ENCODE measurements around the gene PA2G4. TPM values are rescaled to one million over a fixed set of nuclear protein-coding genes. Genes with fewer than 3 reads are reported as not detected.
"Not testable (repeated sequence)": the region's sequence is repeated elsewhere in the genome, so short reads cannot be mapped to it uniquely, and the experiment has no call there.

PA2G4 gene
- total RNA-seq, 1 experiment from 2014 or later: 247 TPM

DNA sequence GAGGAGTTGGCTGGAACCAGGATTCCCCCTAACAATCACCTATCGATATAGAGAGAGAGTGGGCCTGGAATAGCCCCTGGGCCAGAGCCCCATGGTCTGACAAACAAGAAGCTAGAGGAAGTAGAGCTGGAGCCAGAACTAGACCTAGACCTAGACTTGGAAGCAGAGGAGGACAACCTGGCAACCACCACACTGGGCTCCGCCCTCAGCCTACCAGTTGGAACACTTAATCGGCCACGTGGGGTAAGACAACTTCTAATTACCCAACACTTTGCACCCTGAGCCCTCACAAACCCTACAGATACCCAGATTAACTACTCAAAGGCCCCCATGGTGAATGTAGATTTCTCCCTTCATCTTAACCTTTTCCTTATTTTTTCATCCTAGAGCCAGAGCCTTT is 4.6 kb upstream of the PA2G4 start:
- no peak for DNase-seq (ENCODE audit: low read depth)

GRCh38 chr12:56101045-56101444 is 3.3 kb upstream of the PA2G4 start:
- no peak for DNase-seq (ENCODE audit: low read depth)

DNA sequence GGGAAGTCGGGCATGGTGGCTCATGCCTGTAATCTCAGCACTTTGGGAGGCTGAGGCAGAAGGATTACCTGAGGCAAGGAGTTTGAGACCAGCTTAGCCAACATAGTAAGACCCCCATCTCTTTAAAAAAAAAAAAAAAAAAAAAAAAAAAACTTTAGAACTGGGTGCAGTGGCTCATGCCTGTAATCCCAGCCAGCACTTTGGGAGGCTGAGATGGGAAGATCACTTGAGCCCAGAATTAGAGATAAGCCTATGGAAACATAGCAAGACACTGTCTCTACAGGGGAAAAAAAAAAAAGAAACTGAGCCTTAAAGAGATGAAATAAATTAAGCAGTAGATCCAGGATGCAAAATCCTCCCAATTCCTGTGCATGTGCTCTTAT is 1.7 kb upstream of the PA2G4 start:
- DNase-seq (ENCODE audit: low read depth): no peak

DNA sequence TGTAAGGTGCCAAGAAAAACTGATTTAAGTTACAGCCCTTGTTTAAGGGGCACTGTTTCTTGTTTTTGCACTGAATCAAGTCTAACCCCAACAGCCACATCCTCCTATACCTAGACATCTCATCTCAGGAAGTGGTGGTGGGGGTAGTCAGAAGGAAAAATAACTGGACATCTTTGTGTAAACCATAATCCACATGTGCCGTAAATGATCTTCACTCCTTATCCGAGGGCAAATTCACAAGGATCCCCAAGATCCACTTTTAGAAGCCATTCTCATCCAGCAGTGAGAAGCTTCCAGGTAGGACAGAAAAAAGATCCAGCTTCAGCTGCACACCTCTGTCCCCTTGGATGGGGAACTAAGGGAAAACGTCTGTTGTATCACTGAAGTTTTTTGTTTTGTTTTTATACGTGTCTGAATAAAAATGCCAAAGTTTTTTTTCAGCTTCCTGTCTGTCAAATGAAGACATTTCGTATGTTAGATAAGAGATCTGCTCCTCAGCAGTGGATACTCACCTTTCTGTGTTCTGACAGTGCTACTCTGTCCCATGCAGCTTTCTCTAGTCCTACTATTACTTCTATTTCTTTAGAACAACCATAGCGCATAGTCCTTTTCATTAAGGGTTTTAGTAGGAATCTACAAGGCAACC is 1.2 kb upstream of the PA2G4 start:
- no peak for DNase-seq (ENCODE audit: low read depth)

GRCh38 chr12:56103823-56104108 is 593 bp upstream of the PA2G4 start:
- no peak for DNase-seq (ENCODE audit: low read depth)

DNA sequence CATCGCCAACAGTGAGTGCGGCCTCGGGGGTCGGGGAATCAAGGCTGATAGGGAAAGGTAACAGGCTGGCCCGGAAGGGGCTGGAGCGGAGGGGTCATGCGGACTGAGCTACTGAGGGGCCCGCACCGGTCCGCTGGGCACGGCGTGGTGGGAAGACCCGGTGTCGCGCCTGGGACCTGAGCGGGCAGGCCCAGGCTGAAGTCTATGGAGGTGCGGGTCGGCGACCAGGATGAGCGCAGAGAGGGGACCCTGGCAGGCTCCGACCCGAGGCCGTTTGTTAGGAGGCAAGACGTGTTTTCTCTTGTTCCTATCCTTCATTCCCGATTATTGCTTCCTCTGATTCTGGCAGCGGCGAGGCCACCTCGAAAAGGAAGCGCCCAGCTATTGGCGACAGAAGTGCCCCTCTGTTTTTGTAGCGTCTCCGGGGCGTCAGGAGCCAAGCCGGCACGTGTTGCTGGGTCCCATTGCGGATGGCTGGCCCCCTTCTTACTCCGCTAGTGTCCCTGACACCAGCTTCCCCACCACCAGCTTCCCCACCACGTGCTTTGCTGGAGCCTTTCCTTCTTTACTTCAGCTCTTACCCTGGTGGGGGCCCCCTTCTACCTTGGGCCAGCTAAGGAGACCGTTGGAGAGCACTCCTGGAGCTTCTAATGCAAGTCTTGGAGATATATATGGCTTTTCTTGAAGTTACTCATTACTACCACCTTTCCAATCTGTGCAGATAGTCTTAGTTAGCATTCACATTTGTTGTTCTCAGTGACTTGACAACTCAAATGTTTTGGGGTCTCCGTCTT is 653 bp downstream of the PA2G4 start:
- DNase-seq (ENCODE audit: low read depth): peak; percentile 23

- DNase-seq (ENCODE audit: low read depth): no peak
Observed at GRCh38 chr12:56105609-56105902, 1.2 kb downstream of the PA2G4 start.

GRCh38 chr12:56107242-56107641 is 2.9 kb downstream of the PA2G4 start:
- DNase-seq (ENCODE audit: low read depth): no peak

DNA sequence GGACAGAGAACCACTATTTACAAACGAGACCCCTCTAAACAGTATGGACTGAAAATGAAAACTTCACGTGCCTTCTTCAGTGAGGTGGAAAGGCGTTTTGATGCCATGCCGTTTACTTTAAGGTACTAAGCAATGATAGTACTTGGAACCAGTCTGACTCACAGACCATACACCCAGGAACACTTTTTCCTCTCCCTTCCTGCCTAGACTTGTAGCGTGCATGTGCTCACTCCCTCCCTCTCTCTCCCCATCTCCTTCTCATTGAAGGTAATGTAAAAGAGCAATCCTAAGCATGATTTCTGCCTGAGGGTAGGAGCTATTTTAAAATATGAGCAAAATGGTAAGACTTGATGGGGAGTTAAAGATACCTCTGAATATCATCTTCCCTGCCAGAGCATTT is 6.2 kb downstream of the PA2G4 start:
- DNase-seq (ENCODE audit: low read depth): no peak

GRCh38 chr12:56114084-56114483 is 9.7 kb downstream of the PA2G4 start:
- DNase-seq (ENCODE audit: low read depth): no peak

DNA sequence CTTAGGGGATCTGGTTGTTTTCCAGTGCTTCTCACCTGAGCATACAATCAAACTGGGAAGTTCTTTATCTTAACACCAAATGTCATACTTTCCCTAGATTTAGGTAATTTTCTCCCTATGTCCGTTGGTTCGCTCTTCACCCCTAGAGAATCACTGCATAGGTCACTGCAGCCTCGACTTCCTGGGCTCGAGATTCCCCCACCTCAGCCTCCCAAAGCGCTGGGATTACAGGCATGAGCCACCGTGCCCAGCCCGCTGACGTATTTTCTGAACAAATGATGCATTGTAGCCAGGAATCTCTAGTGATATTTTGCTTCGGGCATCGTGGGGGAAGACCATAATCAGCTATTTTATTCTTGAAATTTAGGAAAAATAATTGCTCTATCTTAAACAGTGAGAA is 11.0 kb downstream of the PA2G4 start:
- DNase-seq (ENCODE audit: low read depth): no peak

DNA sequence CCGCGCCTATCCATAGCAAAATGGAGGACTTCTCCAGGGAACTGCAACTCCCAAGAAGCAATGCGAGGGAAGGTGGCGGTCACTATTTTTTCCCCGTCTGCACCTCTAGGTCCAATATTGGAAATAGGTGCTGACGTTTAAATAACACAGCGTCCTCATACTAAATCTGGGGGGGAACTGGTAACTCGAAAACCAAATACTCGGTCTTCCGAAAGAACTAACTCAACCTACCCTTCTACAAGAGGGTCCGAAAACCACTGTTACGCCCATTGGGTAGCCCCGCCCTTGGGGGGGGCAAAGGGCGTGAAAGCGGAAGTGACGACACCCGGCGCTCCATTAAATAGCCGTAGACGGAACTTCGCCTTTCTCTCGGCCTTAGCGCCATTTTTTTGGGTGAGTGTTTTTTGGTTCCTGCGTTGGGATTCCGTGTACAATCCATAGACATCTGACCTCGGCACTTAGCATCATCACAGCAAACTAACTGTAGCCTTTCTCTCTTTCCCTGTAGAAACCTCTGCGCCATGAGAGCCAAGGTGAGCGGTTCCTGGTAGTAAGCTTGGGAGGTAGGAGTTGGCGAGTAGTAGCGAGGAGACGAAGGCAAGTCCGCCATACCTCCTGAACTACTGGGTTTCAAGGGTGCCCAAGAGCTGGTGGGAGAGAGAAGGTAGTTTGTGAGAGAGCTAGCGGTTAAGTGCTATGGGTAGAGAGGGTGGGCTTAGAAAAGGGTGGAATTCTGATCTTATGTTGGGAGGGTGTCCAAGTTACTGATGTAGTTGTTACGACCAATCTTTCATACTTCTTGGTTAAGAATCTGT is 12.1 kb downstream of the PA2G4 start, which contains the start of gene RPL41:
Gene RPL41 (plus strand): TSS at position 367 of the 815 bp plus-strand sequence.
- peak; percentile 93 for DNase-seq (ENCODE audit: low read depth)

DNA sequence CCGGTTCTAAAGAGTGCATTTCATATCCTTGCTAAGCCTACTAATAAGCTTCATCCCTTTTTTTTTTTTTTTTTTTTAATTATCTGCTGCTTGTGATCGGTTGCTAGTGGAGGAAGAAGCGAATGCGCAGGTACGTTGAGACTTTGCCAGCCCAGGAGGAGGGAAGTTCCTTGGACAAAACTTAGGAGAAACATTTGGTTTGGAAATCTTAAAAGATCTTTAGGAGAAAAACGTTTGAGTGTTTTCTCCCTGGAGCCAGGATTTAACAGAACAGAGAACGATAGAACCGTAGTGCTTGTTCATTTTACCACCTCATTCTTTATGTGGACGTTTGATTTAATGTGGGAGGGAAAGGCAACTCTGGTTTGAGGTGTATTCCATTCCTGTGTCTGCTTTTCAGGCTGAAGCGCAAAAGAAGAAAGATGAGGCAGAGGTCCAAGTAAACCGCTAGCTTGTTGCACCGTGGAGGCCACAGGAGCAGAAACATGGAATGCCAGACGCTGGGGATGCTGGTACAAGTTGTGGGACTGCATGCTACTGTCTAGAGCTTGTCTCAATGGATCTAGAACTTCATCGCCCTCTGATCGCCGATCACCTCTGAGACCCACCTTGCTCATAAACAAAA is 12.8 kb downstream of the PA2G4 start:
- not testable (repeated sequence) for DNase-seq (ENCODE audit: low read depth)

- DNase-seq (ENCODE audit: low read depth): peak; percentile 99
Observed at GRCh38 chr12:56117778-56118687, 13.7 kb downstream of the PA2G4 start, which contains the start of gene ZC3H10. ZC3H10 (plus strand) TSS chr12:56118266; CDS start chr12:56120563, 2,297 bp downstream.

GRCh38 chr12:56118688-56119357 is 14.5 kb downstream of the PA2G4 start:
- no peak for DNase-seq (ENCODE audit: low read depth)

GRCh38 chr12:56119361-56119796 is 15.0 kb downstream of the PA2G4 start:
- DNase-seq (ENCODE audit: low read depth): peak; percentile 94

DNA sequence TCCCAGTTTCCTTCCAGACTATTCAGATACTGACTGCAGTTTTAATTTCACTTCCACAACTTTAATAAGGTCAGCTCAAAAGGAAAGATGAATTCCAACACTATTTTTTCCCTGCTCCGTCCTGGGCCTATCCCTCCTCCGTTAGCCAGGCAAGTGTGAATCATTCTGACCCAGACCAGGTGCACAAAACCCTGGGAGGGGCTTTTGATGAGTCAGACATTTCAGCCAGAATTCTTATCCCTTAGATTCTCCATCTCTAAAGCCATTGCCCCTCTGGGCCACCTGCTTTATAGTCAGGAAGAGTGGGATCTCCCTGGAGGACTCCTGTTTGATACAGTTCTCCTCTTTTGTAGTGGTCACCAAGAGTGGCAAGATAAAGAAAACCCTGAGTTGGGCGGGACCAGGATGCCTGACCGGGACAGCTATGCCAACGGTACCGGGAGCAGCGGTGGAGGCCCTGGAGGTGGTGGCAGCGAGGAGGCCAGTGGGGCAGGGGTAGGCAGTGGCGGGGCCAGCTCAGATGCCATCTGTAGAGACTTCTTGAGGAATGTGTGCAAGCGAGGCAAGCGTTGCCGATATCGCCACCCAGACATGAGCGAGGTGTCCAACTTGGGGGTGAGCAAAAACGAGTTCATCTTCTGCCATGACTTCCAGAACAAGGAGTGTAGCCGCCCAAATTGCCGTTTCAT is 15.9 kb downstream of the PA2G4 start:
- peak; percentile 70 for DNase-seq (ENCODE audit: low read depth)

- DNase-seq (ENCODE audit: low read depth): no peak
Observed at GRCh38 chr12:56121204-56121870, 17.0 kb downstream of the PA2G4 start.

GRCh38 chr12:56122637-56123036 is 18.3 kb downstream of the PA2G4 start:
- no peak for DNase-seq (ENCODE audit: low read depth)
